ENCODE results near the gene C4orf33.
"Not testable (repeated sequence)": the region's sequence is repeated elsewhere in the genome, so short reads cannot be mapped to it uniquely, and the experiment has no call there.

GRCh38 chr4:129126614-129127013 lies 30.7 kb downstream of the C4orf33 start:
- TF ChIP-seq EP300 (IDR thresholded peaks at IDR 0.05; ENCODE audit: low read depth); POLR2A (IDR thresholded peaks at IDR 0.05); POLR2AphosphoS5 (IDR thresholded peaks at IDR 0.05): not testable (repeated sequence)
- TF ChIP-seq, protein P1, sequence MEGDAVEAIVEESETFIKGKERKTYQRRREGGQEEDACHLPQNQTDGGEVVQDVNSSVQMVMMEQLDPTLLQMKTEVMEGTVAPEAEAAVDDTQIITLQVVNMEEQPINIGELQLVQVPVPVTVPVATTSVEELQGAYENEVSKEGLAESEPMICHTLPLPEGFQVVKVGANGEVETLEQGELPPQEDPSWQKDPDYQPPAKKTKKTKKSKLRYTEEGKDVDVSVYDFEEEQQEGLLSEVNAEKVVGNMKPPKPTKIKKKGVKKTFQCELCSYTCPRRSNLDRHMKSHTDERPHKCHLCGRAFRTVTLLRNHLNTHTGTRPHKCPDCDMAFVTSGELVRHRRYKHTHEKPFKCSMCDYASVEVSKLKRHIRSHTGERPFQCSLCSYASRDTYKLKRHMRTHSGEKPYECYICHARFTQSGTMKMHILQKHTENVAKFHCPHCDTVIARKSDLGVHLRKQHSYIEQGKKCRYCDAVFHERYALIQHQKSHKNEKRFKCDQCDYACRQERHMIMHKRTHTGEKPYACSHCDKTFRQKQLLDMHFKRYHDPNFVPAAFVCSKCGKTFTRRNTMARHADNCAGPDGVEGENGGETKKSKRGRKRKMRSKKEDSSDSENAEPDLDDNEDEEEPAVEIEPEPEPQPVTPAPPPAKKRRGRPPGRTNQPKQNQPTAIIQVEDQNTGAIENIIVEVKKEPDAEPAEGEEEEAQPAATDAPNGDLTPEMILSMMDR (IDR thresholded peaks at IDR 0.05) = not testable (repeated sequence)

Measured in transverse colon (tissue), 4 donors.